Thymus (tissue), 14 donors: Measurements from ENCODE around the gene INHBB. TPM values are rescaled to one million over a fixed set of nuclear protein-coding genes. Genes with fewer than 3 reads are reported as not detected.

Experiments
- DNase-seq, 9 donors: peaks; one replicate each; pipeline ENCODE4 v3.0.0-alpha.2; 2013; ENCODE audit warnings: low spot score in 9 of 9, low read depth in 6 of 9, missing footprints in 1 of 9
- H3K27ac ChIP-seq, 2 donors: one replicate each; pipeline ENCODE4 v1.5.1; 2013; ENCODE audit warnings: control low read depth in 1 of 2, low read depth in 1 of 2, low read length in 1 of 2, mild to moderate bottlenecking in 1 of 2, moderate library complexity in 1 of 2
- H3K27me3 ChIP-seq, 2 donors: one replicate each; pipeline ENCODE4 v1.5.1; 2013; ENCODE audit warnings: low read length in 1 of 2; ENCODE audit not compliant: control insufficient read depth in 2 of 2, insufficient read depth in 1 of 2
- H3K36me3 ChIP-seq, 2 donors: one replicate each; pipeline ENCODE4 v1.5.1; 2013; ENCODE audit warnings: low read length in 1 of 2, mild to moderate bottlenecking in 1 of 2, moderate library complexity in 1 of 2; ENCODE audit not compliant: control insufficient read depth in 2 of 2, insufficient read depth in 2 of 2
- H3K4me1 ChIP-seq, 2 donors: one replicate each; pipeline ENCODE4 v1.5.1; 2013; ENCODE audit warnings: low read length in 2 of 2; ENCODE audit not compliant: control insufficient read depth in 2 of 2, insufficient read depth in 2 of 2
- H3K4me3 ChIP-seq, 2 donors: one replicate each; pipeline ENCODE4 v1.5.1; 2013; ENCODE audit warnings: low read length in 2 of 2, control low read depth in 1 of 2, mild to moderate bottlenecking in 1 of 2
- H3K9me3 ChIP-seq, 2 donors: one replicate each; pipeline ENCODE4 v1.5.1; 2013; ENCODE audit warnings: low read length in 1 of 2, mild to moderate bottlenecking in 1 of 2; ENCODE audit not compliant: control insufficient read depth in 2 of 2, insufficient read depth in 1 of 2
- WGBS: extraction: QIAGEN DNeasy Blood & Tissue Kit; methylation state at CpG from one replicate; pipeline ENCODE4 v1.1.7; 2013; 5-methylcytosine and 5-hydroxymethylcytosine counted together
- long read RNA-seq, 10 donors: transcript quantifications; one replicate each; lab custom pipeline, GENCODE V29; 2026
- polyA plus RNA-seq: library from polyadenylated mRNA; stranded (reverse); fragments of 200-250 nt; gene quantifications from one replicate; pipeline ENCODE4 v1.2.3, GENCODE V29; 2013
- total RNA-seq: library from RNA; stranded (reverse); fragments of 120-200 nt; gene quantifications from one replicate; pipeline ENCODE4 v1.2.4, GENCODE V29; 2013
- donor health status: healthy.

The INHBB gene
- total RNA-seq (0.09 TPM), polyA plus RNA-seq (9.0 TPM)
- long read RNA-seq, donor 1, result 0 reads
- long read RNA-seq, donor 2, result 0 reads
- long read RNA-seq, donor 3, result 0 reads
- long read RNA-seq, donor 4, result 0 reads
- long read RNA-seq, donor 5, result 0 reads
- long read RNA-seq, donor 6, result 0 reads
- long read RNA-seq, donor 7, result 0 reads
- long read RNA-seq, donor 8, result 0 reads
- long read RNA-seq, donor 9, result 0 reads
- long read RNA-seq, donor 10, result 0 reads

DNA sequence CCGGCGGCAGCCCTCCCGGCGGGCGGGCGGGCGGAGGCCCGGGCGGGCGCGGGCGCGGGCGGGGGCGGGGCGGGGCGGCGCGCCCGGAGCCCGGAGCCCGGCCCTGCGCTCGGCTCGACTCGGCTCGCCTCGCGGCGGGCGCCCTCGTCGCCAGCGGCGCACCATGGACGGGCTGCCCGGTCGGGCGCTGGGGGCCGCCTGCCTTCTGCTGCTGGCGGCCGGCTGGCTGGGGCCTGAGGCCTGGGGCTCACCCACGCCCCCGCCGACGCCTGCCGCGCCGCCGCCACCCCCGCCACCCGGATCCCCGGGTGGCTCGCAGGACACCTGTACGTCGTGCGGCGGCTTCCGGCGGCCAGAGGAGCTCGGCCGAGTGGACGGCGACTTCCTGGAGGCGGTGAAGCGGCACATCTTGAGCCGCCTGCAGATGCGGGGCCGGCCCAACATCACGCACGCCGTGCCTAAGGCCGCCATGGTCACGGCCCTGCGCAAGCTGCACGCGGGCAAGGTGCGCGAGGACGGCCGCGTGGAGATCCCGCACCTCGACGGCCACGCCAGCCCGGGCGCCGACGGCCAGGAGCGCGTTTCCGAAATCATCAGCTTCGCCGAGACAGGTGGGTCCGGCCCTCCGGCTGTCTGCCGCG is at the start of gene INHBB:
Gene INHBB, plus strand, starts transcription at position 111 of the 641 bp plus-strand sequence. Its CDS starts 53 bp downstream, at position 164.
- no peak for DNase-seq
- H3K4me1 ChIP-seq, result no peaks in the 10 kb centered on the region
- no peak within 1 kb of the TSS for H3K27ac ChIP-seq
- 4% methylated on average over 98 of the region's 99 CpGs for WGBS
- no peaks in the 10 kb centered on the region for H3K36me3 ChIP-seq
- H3K9me3 ChIP-seq, result no peaks in the 10 kb centered on the region
- peak within 1 kb of the TSS in 1 of 2 donors; percentile 47 for H3K4me3 ChIP-seq
- H3K27me3 ChIP-seq, result peaks cover 79 to 92% of the 10 kb centered on the region in 2 donors

GRCh38 chr2:120298173-120298835 is 47.6 kb upstream of the INHBB start:
- Histone ChIP-seq H3K27me3 (no peaks in the 10 kb centered on the region), H3K36me3 (peaks cover 0 to 8% of the 10 kb centered on the region in 2 donors), H3K27ac (no peak overlapping the region), H3K9me3 (no peaks in the 10 kb centered on the region), H3K4me1 (peaks cover 0 to 3% of the 10 kb centered on the region in 2 donors), H3K4me3 (no peak overlapping the region)
- 96% methylated on average over 7 of the region's 7 CpGs for WGBS
- no peak for DNase-seq

DNA sequence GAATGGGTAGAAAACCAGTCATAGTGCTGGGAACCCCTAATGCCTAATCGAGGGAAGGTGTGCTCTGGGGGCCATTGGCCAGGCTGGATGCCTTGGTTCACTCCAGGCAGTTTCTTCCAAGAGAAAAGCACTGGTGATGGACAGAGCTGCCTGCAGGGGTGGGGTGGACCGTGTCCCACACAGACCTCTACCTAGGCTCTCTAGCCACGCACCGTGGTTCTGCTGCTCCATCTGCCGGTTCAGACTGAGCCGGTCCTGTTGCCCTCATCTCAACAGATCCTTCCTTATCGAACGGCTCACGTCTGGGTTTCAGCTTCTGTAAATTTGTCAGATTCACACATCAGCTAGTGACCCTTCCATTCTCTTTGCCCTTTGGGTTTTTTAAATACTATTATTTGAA is 46.9 kb upstream of the INHBB start:
- peaks cover 0 to under 1% of the 10 kb centered on the region in 2 donors for H3K36me3 ChIP-seq
- 98% methylated on average over 9 of the region's 9 CpGs for WGBS
- H3K27me3 ChIP-seq, result no peaks in the 10 kb centered on the region
- H3K4me1 ChIP-seq, result peaks cover 0 to 3% of the 10 kb centered on the region in 2 donors
- no peaks in the 10 kb centered on the region for H3K9me3 ChIP-seq
- no peak for DNase-seq
- H3K4me3 ChIP-seq, result no peak overlapping the region
- H3K27ac ChIP-seq, result no peak overlapping the region

GRCh38 chr2:120299561-120299960 is 46.4 kb upstream of the INHBB start:
- no peaks in the 10 kb centered on the region for H3K27me3 ChIP-seq
- no peaks in the 10 kb centered on the region for H3K36me3 ChIP-seq
- no peak overlapping the region for H3K4me3 ChIP-seq
- H3K9me3 ChIP-seq, result no peaks in the 10 kb centered on the region
- 97% methylated on average over 6 of the region's 6 CpGs for WGBS
- peaks cover 0 to 3% of the 10 kb centered on the region in 2 donors for H3K4me1 ChIP-seq
- no peak for DNase-seq
- no peak overlapping the region for H3K27ac ChIP-seq

DNA sequence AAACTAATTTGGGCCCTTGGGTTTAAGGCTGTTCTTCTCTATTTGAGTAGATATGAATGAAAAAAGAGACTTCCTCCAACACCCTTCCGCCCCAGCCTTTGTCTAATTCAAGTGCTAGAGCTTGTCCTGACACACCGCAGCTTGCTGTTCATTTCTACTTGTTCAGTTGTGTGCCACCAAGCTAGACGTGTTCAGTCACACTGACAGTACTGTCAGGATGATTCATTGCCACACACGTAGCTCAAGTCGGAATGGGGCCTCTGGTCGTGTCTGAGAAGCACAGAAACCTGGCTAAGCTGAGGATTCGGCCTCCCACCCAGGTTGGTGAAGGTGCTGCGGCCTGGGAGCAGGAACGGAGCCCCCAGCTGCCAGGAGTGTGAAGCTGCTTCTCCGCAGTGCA is 45.6 kb upstream of the INHBB start:
- DNase-seq, result no peak
- no peak overlapping the region for H3K4me3 ChIP-seq
- no peaks in the 10 kb centered on the region for H3K27me3 ChIP-seq
- H3K4me1 ChIP-seq, result peaks cover 0 to 3% of the 10 kb centered on the region in 2 donors
- 94% methylated on average over 10 of the region's 10 CpGs for WGBS
- H3K36me3 ChIP-seq, result no peaks in the 10 kb centered on the region
- H3K27ac ChIP-seq, result no peak overlapping the region
- no peaks in the 10 kb centered on the region for H3K9me3 ChIP-seq

GRCh38 chr2:120301284-120301683 is 44.7 kb upstream of the INHBB start:
- WGBS, result 89% methylated on average over 5 of the region's 5 CpGs
- H3K4me3 ChIP-seq, result no peak overlapping the region
- no peaks in the 10 kb centered on the region for H3K36me3 ChIP-seq
- no peak for DNase-seq
- no peak overlapping the region for H3K27ac ChIP-seq
- H3K4me1 ChIP-seq, result peaks cover 0 to 3% of the 10 kb centered on the region in 2 donors
- H3K27me3 ChIP-seq, result no peaks in the 10 kb centered on the region
- no peaks in the 10 kb centered on the region for H3K9me3 ChIP-seq

DNA sequence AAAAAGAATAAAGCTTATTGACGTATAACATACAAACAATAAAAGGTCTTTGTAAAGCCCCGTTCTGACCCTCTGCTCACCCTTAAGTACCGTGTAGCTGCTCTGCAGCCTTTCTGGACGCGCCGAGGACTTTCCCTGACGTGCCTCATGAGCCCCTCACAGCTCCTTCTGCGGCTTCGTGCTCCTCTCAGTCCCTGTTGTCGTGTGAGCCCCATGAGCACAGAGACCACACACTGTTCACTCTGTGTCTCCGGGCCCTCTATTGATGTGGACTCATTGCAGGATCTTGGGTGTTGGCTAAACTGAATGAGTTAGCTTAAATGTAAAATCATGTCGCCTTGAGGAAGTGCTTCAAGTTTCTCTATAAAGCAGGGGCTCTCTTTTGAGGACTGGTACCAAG is 43.6 kb upstream of the INHBB start:
- Histone ChIP-seq H3K9me3 (no peaks in the 10 kb centered on the region), H3K36me3 (no peaks in the 10 kb centered on the region), H3K27me3 (no peaks in the 10 kb centered on the region), H3K4me3 (no peak overlapping the region), H3K4me1 (peaks cover 0 to 3% of the 10 kb centered on the region in 2 donors), H3K27ac (no peak overlapping the region)
- no peak for DNase-seq
- 90% methylated on average over 12 of the region's 12 CpGs for WGBS

DNA sequence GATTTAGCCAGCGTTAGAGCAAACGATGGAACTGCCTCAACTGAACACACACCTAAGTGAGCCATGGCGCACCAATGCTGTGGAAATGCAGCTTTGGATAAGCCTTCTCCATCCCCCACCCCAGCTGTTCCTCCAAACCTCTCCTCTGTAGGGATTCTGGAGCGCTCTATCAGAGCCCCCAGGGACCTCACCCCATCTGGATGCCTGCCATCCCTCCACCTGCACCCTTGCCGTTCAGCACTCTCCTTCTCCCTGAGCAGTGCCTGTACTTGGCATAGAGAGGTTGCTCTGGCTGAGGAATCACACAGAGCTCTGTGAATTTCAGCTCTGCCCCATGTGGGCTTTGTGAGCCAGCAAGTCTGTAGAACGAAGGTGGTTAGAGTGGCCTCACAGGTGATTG is 42.8 kb upstream of the INHBB start:
- H3K27me3 ChIP-seq, result no peaks in the 10 kb centered on the region
- no peak overlapping the region for H3K4me3 ChIP-seq
- no peak for DNase-seq
- H3K27ac ChIP-seq, result no peak overlapping the region
- no peaks in the 10 kb centered on the region for H3K36me3 ChIP-seq
- H3K4me1 ChIP-seq, result peaks cover 0 to 3% of the 10 kb centered on the region in 2 donors
- WGBS, result 75% methylated on average over 6 of the region's 6 CpGs
- H3K9me3 ChIP-seq, result no peaks in the 10 kb centered on the region

GRCh38 chr2:120305296-120305695 is 40.6 kb upstream of the INHBB start:
- Histone ChIP-seq H3K4me3 (no peak overlapping the region), H3K27ac (no peak overlapping the region), H3K4me1 (peaks cover 0 to 6% of the 10 kb centered on the region in 2 donors), H3K36me3 (no peaks in the 10 kb centered on the region), H3K27me3 (no peaks in the 10 kb centered on the region), H3K9me3 (no peaks in the 10 kb centered on the region)
- DNase-seq, result no peak
- WGBS, result 97% methylated on average over 6 of the region's 6 CpGs
